H9 (cell line): Measurements from ENCODE around the gene C20orf204. TPM values are rescaled to one million over a fixed set of nuclear protein-coding genes. Genes with fewer than 3 reads are reported as not detected.

ENCODE experiments used
- DNase-seq: peaks from one replicate; pipeline ENCODE4 v3.0.0-alpha.2; 2017
- H2AFZ ChIP-seq: one replicate; pipeline ENCODE4 v1.6.1; 2013; ENCODE audit warnings: mild to moderate bottlenecking, low read length, control low read depth, moderate library complexity
- H2AK5ac ChIP-seq: 2 replicates; pipeline ENCODE4 v1.6.1; 2013; ENCODE audit warnings: low read length, control low read depth, mixed read lengths; ENCODE audit not compliant: insufficient read length
- H2BK120ac ChIP-seq: one replicate; pipeline ENCODE4 v1.6.1; 2013; ENCODE audit warnings: low read depth, mild to moderate bottlenecking, low read length, control low read depth, inconsistent platforms; ENCODE audit not compliant: poor library complexity, severe bottlenecking
- H2BK12ac ChIP-seq: 2 replicates; pipeline ENCODE4 v1.6.1; 2013; ENCODE audit warnings: low read length, control low read depth, mixed read lengths, low read depth; ENCODE audit not compliant: insufficient read length
- H2BK15ac ChIP-seq: 2 replicates; pipeline ENCODE4 v1.6.1; 2013; ENCODE audit warnings: low read depth, low read length, control low read depth
- H2BK20ac ChIP-seq: one replicate; pipeline ENCODE4 v1.6.1; 2013; ENCODE audit warnings: low read depth, mild to moderate bottlenecking, low read length, control low read depth, inconsistent platforms; ENCODE audit not compliant: poor library complexity, severe bottlenecking
- H2BK5ac ChIP-seq: 2 replicates; pipeline ENCODE4 v1.6.1; 2013; ENCODE audit warnings: low read length, control low read depth, mixed read lengths; ENCODE audit not compliant: insufficient read length
- H3K14ac ChIP-seq: 2 replicates; pipeline ENCODE4 v1.6.1; 2013; ENCODE audit warnings: low read length, control low read depth; ENCODE audit not compliant: insufficient read depth
- H3K18ac ChIP-seq: 2 replicates; pipeline ENCODE4 v1.6.1; 2013; ENCODE audit warnings: low read depth, mild to moderate bottlenecking, mixed read lengths, low read length, control low read depth; ENCODE audit not compliant: insufficient read length
- H3K23ac ChIP-seq: 2 replicates; pipeline ENCODE4 v1.6.1; 2013; ENCODE audit warnings: low read length, control low read depth, mixed read lengths, low read depth; ENCODE audit not compliant: insufficient read length
- H3K23me2 ChIP-seq: 2 replicates; pipeline ENCODE4 v1.6.1; 2013; ENCODE audit warnings: low read depth, mild to moderate bottlenecking, mixed read lengths, low read length, control low read depth; ENCODE audit not compliant: insufficient read length, poor library complexity, severe bottlenecking
- H3K27ac ChIP-seq: 2 replicates; pipeline ENCODE4 v1.5.1; 2013; ENCODE audit warnings: low read length, control low read depth, mixed read lengths, low read depth; ENCODE audit not compliant: insufficient read length
- H3K27me3 ChIP-seq: 2 replicates; pipeline ENCODE4 v1.6.1; 2013; ENCODE audit warnings: low read length, control low read depth, inconsistent platforms; ENCODE audit not compliant: insufficient read depth
- H3K4ac ChIP-seq: 2 replicates; pipeline ENCODE4 v1.6.1; 2013; ENCODE audit warnings: low read depth, mild to moderate bottlenecking, control low read depth, inconsistent platforms, low read length, moderate library complexity
- H3K4me1 ChIP-seq: 2 replicates; pipeline ENCODE4 v1.6.1; 2013; ENCODE audit warnings: low read length, control low read depth, inconsistent platforms; ENCODE audit not compliant: insufficient read depth
- H3K4me2 ChIP-seq: 2 replicates; pipeline ENCODE4 v1.6.1; 2013; ENCODE audit warnings: low read length, control low read depth, mixed read lengths; ENCODE audit not compliant: insufficient read length, insufficient read depth
- H3K56ac ChIP-seq: 2 replicates; pipeline ENCODE4 v1.6.1; 2013; ENCODE audit warnings: low read depth, mild to moderate bottlenecking, mixed read lengths, low read length, control low read depth; ENCODE audit not compliant: insufficient read length
- H3K79me1 ChIP-seq: 2 replicates; pipeline ENCODE4 v1.6.1; 2013; ENCODE audit warnings: low read depth, mild to moderate bottlenecking, moderate library complexity, low read length, control low read depth, inconsistent platforms; ENCODE audit not compliant: insufficient read depth, poor library complexity, severe bottlenecking
- H3K79me2 ChIP-seq: 2 replicates; pipeline ENCODE4 v1.6.1; 2013; ENCODE audit warnings: low read length, control low read depth, inconsistent platforms; ENCODE audit not compliant: insufficient read depth
- H3K9ac ChIP-seq: 2 replicates; pipeline ENCODE4 v1.6.1; 2013; ENCODE audit warnings: low read length, control low read depth, mixed read lengths; ENCODE audit not compliant: insufficient read length; ENCODE audit errors: extremely low read depth
- H3K9me3 ChIP-seq: one replicate; pipeline ENCODE4 v1.6.1; 2013; ENCODE audit warnings: low read depth, low read length, inconsistent platforms; ENCODE audit not compliant: control insufficient read depth
- H3T11ph ChIP-seq: one replicate; pipeline ENCODE4 v1.6.1; 2013; ENCODE audit warnings: mild to moderate bottlenecking, low read length, control low read depth, inconsistent platforms
- H4K20me1 ChIP-seq: one replicate; pipeline ENCODE4 v1.6.1; 2013; ENCODE audit not compliant: control insufficient read depth, insufficient read length, insufficient read depth
- H4K5ac ChIP-seq: 2 replicates; pipeline ENCODE4 v1.6.1; 2013; ENCODE audit warnings: low read depth, mild to moderate bottlenecking, mixed read lengths, low read length, control low read depth; ENCODE audit not compliant: insufficient read length
- H4K8ac ChIP-seq: replicated peaks from 2 replicates; pipeline ENCODE4 v1.6.1; 2013; ENCODE audit warnings: low read length, control low read depth, mixed read lengths, low read depth; ENCODE audit not compliant: insufficient read length
- H4K91ac ChIP-seq: 2 replicates; pipeline ENCODE4 v1.6.1; 2013; ENCODE audit warnings: low read depth, mild to moderate bottlenecking, moderate library complexity, mixed read lengths, low read length, control low read depth; ENCODE audit not compliant: insufficient read length
- H3K27ac Mint-ChIP-seq, 3 experiments: 2 replicates in 2 of 3; 3 replicates in 1 of 3; pipeline ENCODE4 v1.8.0; 2020 to 2021; ENCODE audit warnings: mixed read lengths in 3 of 3, mild to moderate bottlenecking in 1 of 3, moderate library complexity in 1 of 3
- H3K27me3 Mint-ChIP-seq: 2 replicates; pipeline ENCODE4 v1.8.0; 2021; ENCODE audit warnings: low read depth, mild to moderate bottlenecking, moderate library complexity, mixed read lengths
- H3K36me3 Mint-ChIP-seq, 3 experiments: 2 replicates in 2 of 3; 3 replicates in 1 of 3; pipeline ENCODE4 v1.8.0; 2020 to 2021; ENCODE audit warnings: low read depth in 3 of 3, mixed read lengths in 3 of 3; ENCODE audit not compliant: insufficient read depth in 1 of 3
- H3K4me1 Mint-ChIP-seq, 2 experiments: 2 replicates each; pipeline ENCODE4 v1.8.0; 2020; ENCODE audit warnings: mixed read lengths in 2 of 2
- H3K4me3 Mint-ChIP-seq, 2 experiments: 2 replicates in 1 of 2; 3 replicates in 1 of 2; pipeline ENCODE4 v1.8.0; 2020 to 2021; ENCODE audit warnings: mild to moderate bottlenecking in 2 of 2, mixed read lengths in 2 of 2, moderate library complexity in 1 of 2
- H3K9me3 Mint-ChIP-seq, 2 experiments: 2 replicates in 1 of 2; 3 replicates in 1 of 2; pipeline ENCODE4 v1.8.0; 2020; ENCODE audit warnings: mild to moderate bottlenecking in 2 of 2, mixed read lengths in 2 of 2, moderate library complexity in 1 of 2
- CTCF ChIP-seq: fragments of 200-600 bp; sonication (generic); conservative IDR thresholded peaks from 3 replicates; pipeline ENCODE4 v1.8.0; 2021; ENCODE audit warnings: antibody characterized with exemption, mild to moderate bottlenecking
- WGBS: extraction: QIAGEN DNeasy Blood & Tissue Kit; methylation state at CpG from one replicate; pipeline ENCODE4 v1.1.7; 2013; ENCODE audit warnings: missing lambda C conversion rate, low lambda C conversion rate, mixed read lengths; ENCODE audit not compliant: insufficient read length; ENCODE audit errors: extremely low coverage; 5-methylcytosine and 5-hydroxymethylcytosine counted together
- total RNA-seq: library from RNA; stranded (reverse); gene quantifications from 2 replicates; pipeline ENCODE4 v1.2.1, GENCODE V29; 2021

C20orf204 gene
- total RNA-seq, 1 experiment from 2014 or later = 2.2 TPM

GRCh38 chr20:64027981-64028685 lies 7.8 kb upstream of the C20orf204 start:
- H3K79me2 ChIP-seq = no peaks in the 10 kb centered on the region
- H3K9me3 ChIP-seq = no peaks in the 10 kb centered on the region
- Mint-ChIP-seq H3K9me3 (no peaks in the 10 kb centered on the region), H3K36me3 (peaks cover 38 to 89% (median 73%) of the 10 kb centered on the region in 3 experiments), H3K27me3 (no peaks in the 10 kb centered on the region), H3K4me1 (no peaks in the 10 kb centered on the region), H3K27ac (peak overlapping the region in 1 of 3 experiments; percentile 66; a peak in 2 of 7 replicates), H3K4me3 (no peak overlapping the region)
- no peaks in the 10 kb centered on the region for H4K20me1 ChIP-seq
- no peak overlapping the region for H3K27ac ChIP-seq
- H3K79me1 ChIP-seq = no peaks in the 10 kb centered on the region
- H3K23ac ChIP-seq = no peak overlapping the region
- H3T11ph ChIP-seq = no peak overlapping the region
- H2BK15ac ChIP-seq = no peak overlapping the region
- H2BK12ac ChIP-seq = no peak overlapping the region
- WGBS = no CpG with 5 or more reads among the region's 24 CpGs
- H3K4me1 ChIP-seq = no peaks in the 10 kb centered on the region
- no peak overlapping the region for H2BK120ac ChIP-seq
- H3K23me2 ChIP-seq = no peaks in the 10 kb centered on the region
- no peak overlapping the region for H3K4ac ChIP-seq
- H4K5ac ChIP-seq = no peak overlapping the region
- H3K27me3 ChIP-seq = no peaks in the 10 kb centered on the region
- no peak overlapping the region for H2BK20ac ChIP-seq
- H2BK5ac ChIP-seq = no peak overlapping the region
- H3K56ac ChIP-seq = no peak overlapping the region
- no peak overlapping the region for H3K14ac ChIP-seq
- no peak for DNase-seq
- H4K91ac ChIP-seq = no peak overlapping the region
- no peak overlapping the region for H2AFZ ChIP-seq
- H4K8ac ChIP-seq = no peak overlapping the region
- TF ChIP-seq CTCF = no peak
- H2AK5ac ChIP-seq = no peak overlapping the region
- no peak overlapping the region for H3K4me2 ChIP-seq
- H3K18ac ChIP-seq = no peak overlapping the region
- no peak overlapping the region for H3K9ac ChIP-seq
